Retinal pigment epithelial cell (primary cell): ENCODE measurements around the gene ADGRG2.

Experiments
- DNase-seq: peaks from one replicate; pipeline ENCODE4 v3.0.0-alpha.2; 2010; ENCODE audit warnings: low read depth
- H3K4me3 ChIP-seq: 2 replicates; pipeline ENCODE4 v1.5.1; 2011; ENCODE audit warnings: mild to moderate bottlenecking, low read length, control low read depth, moderate library complexity
- CTCF ChIP-seq: conservative IDR thresholded peaks from 2 replicates; pipeline ENCODE4 v1.5.1; 2011; ENCODE audit warnings: low read depth, low read length, control low read depth, inconsistent platforms

The ADGRG2 gene

GRCh38 chrX:18962329-18962728 lies 159.9 kb downstream of the ADGRG2 start:
- no peak overlapping the region for H3K4me3 ChIP-seq
- TF ChIP-seq CTCF: no peak
- no peak for DNase-seq

GRCh38 chrX:18961686-18962085 lies 160.6 kb downstream of the ADGRG2 start:
- DNase-seq: no peak
- TF ChIP-seq CTCF: no peak
- no peak overlapping the region for H3K4me3 ChIP-seq

GRCh38 chrX:18956303-18957032 lies 165.8 kb downstream of the ADGRG2 start:
- no peak for DNase-seq
- H3K4me3 ChIP-seq: no peak overlapping the region
- no peak for TF ChIP-seq CTCF

GRCh38 chrX:18955676-18956075 lies 166.6 kb downstream of the ADGRG2 start:
- H3K4me3 ChIP-seq: no peak overlapping the region
- DNase-seq: no peak
- TF ChIP-seq CTCF: no peak

GRCh38 chrX:18951032-18951431 lies 171.2 kb downstream of the ADGRG2 start:
- TF ChIP-seq CTCF: peak; percentile 1
- no peak for DNase-seq
- H3K4me3 ChIP-seq: no peak overlapping the region

- TF ChIP-seq CTCF: no peak
- no peak overlapping the region for H3K4me3 ChIP-seq
- DNase-seq: no peak
Observed at GRCh38 chrX:18949944-18950301, 172.3 kb downstream of the ADGRG2 start.

GRCh38 chrX:18949291-18949943 lies 172.9 kb downstream of the ADGRG2 start:
- DNase-seq: no peak
- H3K4me3 ChIP-seq: no peak overlapping the region
- TF ChIP-seq CTCF: no peak
